K562 (cell line): ENCODE measurements around the gene PPP1R10. TPM values are rescaled to one million over a fixed set of nuclear protein-coding genes. Genes with fewer than 3 reads are reported as not detected.

ENCODE experiments used
- ARID2 ChIP-seq: fragments of 450-650 bp; IDR thresholded peaks from 2 replicates; pipeline ENCODE4 v1.6.1; 2017; ENCODE audit warnings: antibody characterized with exemption, mild to moderate bottlenecking
- ASH1L ChIP-seq: fragments of 450-650 bp; IDR thresholded peaks from 2 replicates; pipeline ENCODE4 v1.6.1; 2018; ENCODE audit warnings: borderline replicate concordance, mild to moderate bottlenecking, low read depth; ENCODE audit not compliant: partially characterized antibody
- CHD4 ChIP-seq: fragments of 200-600 bp; sonication (generic); IDR thresholded peaks from 3 replicates; pipeline ENCODE4 v1.6.1; 2012; ENCODE audit warnings: low read depth, mild to moderate bottlenecking, mixed read lengths, low read length, inconsistent platforms; ENCODE audit not compliant: insufficient read depth, insufficient replicate concordance, poor library complexity, severe bottlenecking
- ELF2 ChIP-seq: fragments of 250-450 bp; sonication (Bioruptor Pico); IDR thresholded peaks from 2 replicates; pipeline ENCODE4 v1.5.0; 2021; ENCODE audit warnings: mild to moderate bottlenecking
- EWSR1 ChIP-seq: fragments of 450-650 bp; IDR thresholded peaks from 2 replicates; pipeline ENCODE4 v1.6.1; 2018; ENCODE audit warnings: borderline replicate concordance, mild to moderate bottlenecking, low read depth, moderate library complexity; ENCODE audit not compliant: partially characterized antibody
- HIVEP1 ChIP-seq: fragments of 250-450 bp; sonication (Bioruptor Pico); IDR thresholded peaks from 2 replicates; pipeline ENCODE4 v1.4.0; 2020; ENCODE audit warnings: mild to moderate bottlenecking
- PHF8 ChIP-seq: fragments of 200-600 bp; sonication (generic); IDR thresholded peaks from 2 replicates; pipeline ENCODE4 v1.6.1; 2012; ENCODE audit warnings: mixed run types, mild to moderate bottlenecking, inconsistent platforms, low read length, moderate library complexity, borderline replicate concordance
- RBM39 ChIP-seq: fragments of 200-400 bp; formaldehyde crosslinking; optimal IDR thresholded peaks from 2 replicates; pipeline ENCODE3; 2018; ENCODE audit warnings: low read depth, low read length
- SLC30A9 ChIP-seq: fragments of 250-450 bp; sonication (Bioruptor Pico); IDR thresholded peaks from 2 replicates; pipeline ENCODE4 v1.8.0; 2022; ENCODE audit warnings: mild to moderate bottlenecking, moderate library complexity
- USF2 ChIP-seq: sonication (generic); formaldehyde crosslinking; IDR thresholded peaks from 2 replicates; pipeline ENCODE4 v1.5.0; 2020; ENCODE audit warnings: missing genetic modification reagents
- XRCC4 ChIP-seq: IDR thresholded peaks from one replicate; pipeline ENCODE4 v1.6.1; 2011; ENCODE audit not compliant: insufficient read depth, insufficient read length; ENCODE audit errors: extremely low read depth
- ZBTB7A ChIP-seq: IDR thresholded peaks from 2 replicates; pipeline ENCODE4 v1.6.1; 2011; ENCODE audit warnings: low read depth, mild to moderate bottlenecking, low read length, moderate library complexity, borderline replicate concordance; ENCODE audit not compliant: control insufficient read depth
- ZNF407 ChIP-seq: fragments of 450-650 bp; IDR thresholded peaks from 2 replicates; pipeline ENCODE4 v1.6.1; 2016; ENCODE audit warnings: low read depth
- ZNF512 ChIP-seq: IDR thresholded peaks from 2 replicates; pipeline ENCODE4 v1.6.1; 2016; ENCODE audit warnings: missing genetic modification characterization, missing compliant biosample characterization
- polyA plus RNA-seq, 8 experiments: library from polyadenylated mRNA; depleted of rRNA in 4 of 8; stranded (reverse) in 5 of 8; unstranded in 3 of 8; fragments of >200 nt; fragmentation: Nextera tagmentation in 2 of 8; fragmentation: Illumina TruSeq in 1 of 8; extraction: Ambion mirVana in 2 of 8; extraction: Trizol in 1 of 8; gene quantifications; 2 replicates each; pipeline versions ENCODE4 v1.2.1 to v1.2.3, GENCODE V29; 2011 to 2014; ENCODE audit warnings: inconsistent platforms in 1 of 8, missing spikeins in 1 of 8
- total RNA-seq, 7 experiments: library from RNA; depleted of rRNA in 6 of 7; stranded (reverse); fragments of >200 nt in 6 of 7; fragmentation: Illumina TruSeq in 2 of 7; extraction: Trizol in 2 of 7; gene quantifications; 2 replicates each; pipeline versions ENCODE4 v1.2.1 to v1.2.3, GENCODE V29; 2011 to 2021; ENCODE audit warnings: low replicate concordance in 1 of 7

Gene PPP1R10
- total and polyA plus RNA-seq, 9 of the 15 experiments (the other 6 are each of a cell fraction or from before 2014, with no cell fraction given), result 14.1 to 65.5 (median 32.6) TPM

GRCh38 chr6:30615219-30615957 is 1.7 kb downstream of the PPP1R10 start (continued):
- no peak; the same call in 1 of the 2 replicates for TF ChIP-seq ZNF407
- TF ChIP-seq ZBTB7A, result no peak; the same call in 1 of the 2 replicates
- peak; percentile 44; the same call in 1 of the 2 replicates for TF ChIP-seq ARID2
- no peak for TF ChIP-seq XRCC4
- TF ChIP-seq HIVEP1 (CRISPR knock-in tag), result 0 out of 2 replicates have a peak, but pooled peaks have one; percentile 37
- TF ChIP-seq SLC30A9, result no peak
- peak; percentile 42 for TF ChIP-seq ZNF512 (tag)
- no peak for TF ChIP-seq ASH1L
- no peak for TF ChIP-seq RBM39
- TF ChIP-seq USF2, result no peak
- TF ChIP-seq ELF2, result peak; percentile 69
- TF ChIP-seq CHD4, result no peak
- peak; percentile 87 for TF ChIP-seq EWSR1
- 0 out of 2 replicates have a peak, but pooled peaks have one; percentile 10 for TF ChIP-seq PHF8
